ENCODE results near the gene SPRYD4. TPM values are rescaled to one million over a fixed set of nuclear protein-coding genes. Genes with fewer than 3 reads are reported as not detected.

The SPRYD4 gene
- total RNA-seq, 1 donor from 2014 or later: 2.0 TPM

GRCh38 chr12:56520506-56520905, 52.1 kb downstream of the SPRYD4 start:
- Histone ChIP-seq H4K20me1 (ENCODE audit: insufficient read depth, low read length) (no peaks in the 10 kb centered on the region), H3K27me3 (ENCODE audit: insufficient read depth, low read length) (no peaks in the 10 kb centered on the region), H3K4me3 (ENCODE audit: insufficient read depth, low read depth, low read length) (no peak overlapping the region), H3K4me2 (ENCODE audit: low read length) (peak overlapping the region; percentile 95), H3K4me1 (ENCODE audit: insufficient read depth, low read length) (peaks cover 6% of the 10 kb centered on the region), H3K9ac (ENCODE audit: low read length) (no peak overlapping the region), H3K27ac (ENCODE audit: low read depth, low read length) (no peak overlapping the region), H2AFZ (ENCODE audit: low read depth, low read length) (peak overlapping the region; percentile 1), H3K9me3 (ENCODE audit: insufficient read depth, low read depth, low read length) (no peaks in the 10 kb centered on the region), H3K79me2 (ENCODE audit: insufficient read depth, low read length) (peaks cover 37% of the 10 kb centered on the region), H3K36me3 (ENCODE audit: insufficient read depth, low read length) (no peaks in the 10 kb centered on the region)
- Mint-ChIP-seq H3K36me3 (ENCODE audit: low read depth, unreplicated experiment) (no peaks in the 10 kb centered on the region), H3K4me1 (ENCODE audit: low read depth, unreplicated experiment) (peaks cover 18% of the 10 kb centered on the region), H3K27me3 (ENCODE audit: low read depth, unreplicated experiment) (no peaks in the 10 kb centered on the region), H3K4me3 (ENCODE audit: unreplicated experiment) (peak overlapping the region; percentile 35), H3K9me3 (ENCODE audit: unreplicated experiment) (no peaks in the 10 kb centered on the region), H3K27ac (ENCODE audit: unreplicated experiment) (peak overlapping the region; percentile 18)
- TF ChIP-seq EZH2 (IDR thresholded peaks at IDR 0.05; ENCODE audit: insufficient read depth, low read length) (no peak), CTCF (IDR thresholded peaks at IDR 0.05; ENCODE audit: insufficient read depth, low read depth, low read length) (no peak)
- FAIRE-seq (no peak), DNase-seq (ENCODE audit: low read depth) (no peak)

- H3K27me3 Mint-ChIP-seq (ENCODE audit: low read depth, unreplicated experiment): no peaks in the 10 kb centered on the region
- peak overlapping the region; percentile 54 for H2AFZ ChIP-seq (ENCODE audit: low read depth, low read length)
- H3K4me3 Mint-ChIP-seq (ENCODE audit: unreplicated experiment): peak overlapping the region; percentile 89
- no peaks in the 10 kb centered on the region for H3K36me3 ChIP-seq (ENCODE audit: insufficient read depth, low read length)
- peak overlapping the region; percentile 60 for H3K27ac ChIP-seq (ENCODE audit: low read depth, low read length)
- no peaks in the 10 kb centered on the region for H3K9me3 ChIP-seq (ENCODE audit: insufficient read depth, low read depth, low read length)
- H3K27me3 ChIP-seq (ENCODE audit: insufficient read depth, low read length): no peaks in the 10 kb centered on the region
- H3K4me3 ChIP-seq (ENCODE audit: insufficient read depth, low read depth, low read length): peak overlapping the region; percentile 90
- TF ChIP-seq CTCF (IDR thresholded peaks at IDR 0.05; ENCODE audit: insufficient read depth, low read depth, low read length) (no peak), EZH2 (IDR thresholded peaks at IDR 0.05; ENCODE audit: insufficient read depth, low read length) (no peak)
- DNase-seq (ENCODE audit: low read depth): no peak
- H3K27ac Mint-ChIP-seq (ENCODE audit: unreplicated experiment): peak overlapping the region; percentile 77
- no peaks in the 10 kb centered on the region for H3K9me3 Mint-ChIP-seq (ENCODE audit: unreplicated experiment)
- H3K4me1 Mint-ChIP-seq (ENCODE audit: low read depth, unreplicated experiment): peaks cover 18% of the 10 kb centered on the region
- no peaks in the 10 kb centered on the region for H3K36me3 Mint-ChIP-seq (ENCODE audit: low read depth, unreplicated experiment)
- H3K4me1 ChIP-seq (ENCODE audit: insufficient read depth, low read length): peaks cover 6% of the 10 kb centered on the region
- H3K79me2 ChIP-seq (ENCODE audit: insufficient read depth, low read length): peaks cover 42% of the 10 kb centered on the region
- no peak for FAIRE-seq
- peak overlapping the region; percentile 95 for H3K4me2 ChIP-seq (ENCODE audit: low read length)
- peak overlapping the region; percentile 96 for H3K9ac ChIP-seq (ENCODE audit: low read length)
- H4K20me1 ChIP-seq (ENCODE audit: insufficient read depth, low read length): no peaks in the 10 kb centered on the region
These were observed 52.8 kb downstream of the SPRYD4 start for GRCh38 chr12:56521209-56521589.

GRCh38 chr12:56521590-56522371, 53.4 kb downstream of the SPRYD4 start, which contains the start of gene RBMS2:
RBMS2 (plus strand) TSS chr12:56521820; CDS start chr12:56522024, 204 bp downstream.
- DNase-seq (ENCODE audit: low read depth): peak; percentile 91
- no peaks in the 10 kb centered on the region for H3K36me3 Mint-ChIP-seq (ENCODE audit: low read depth, unreplicated experiment)
- H3K27ac Mint-ChIP-seq (ENCODE audit: unreplicated experiment): peak within 1 kb of the TSS; percentile 77
- H3K4me1 ChIP-seq (ENCODE audit: insufficient read depth, low read length): peaks cover 9% of the 10 kb centered on the region
- peak within 1 kb of the TSS; percentile 96 for H3K9ac ChIP-seq (ENCODE audit: low read length)
- no peaks in the 10 kb centered on the region for H4K20me1 ChIP-seq (ENCODE audit: insufficient read depth, low read length)
- H3K9me3 ChIP-seq (ENCODE audit: insufficient read depth, low read depth, low read length): no peaks in the 10 kb centered on the region
- no peaks in the 10 kb centered on the region for H3K27me3 Mint-ChIP-seq (ENCODE audit: low read depth, unreplicated experiment)
- no peaks in the 10 kb centered on the region for H3K27me3 ChIP-seq (ENCODE audit: insufficient read depth, low read length)
- peaks cover 20% of the 10 kb centered on the region for H3K4me1 Mint-ChIP-seq (ENCODE audit: low read depth, unreplicated experiment)
- peak within 1 kb of the TSS; percentile 54 for H2AFZ ChIP-seq (ENCODE audit: low read depth, low read length)
- H3K36me3 ChIP-seq (ENCODE audit: insufficient read depth, low read length): no peaks in the 10 kb centered on the region
- peak within 1 kb of the TSS; percentile 90 for H3K4me3 ChIP-seq (ENCODE audit: insufficient read depth, low read depth, low read length)
- H3K4me2 ChIP-seq (ENCODE audit: low read length): peak within 1 kb of the TSS; percentile 95
- H3K27ac ChIP-seq (ENCODE audit: low read depth, low read length): peak within 1 kb of the TSS; percentile 82
- peak; percentile 49 for FAIRE-seq
- TF ChIP-seq EZH2 (IDR thresholded peaks at IDR 0.05; ENCODE audit: insufficient read depth, low read length) (no peak), CTCF (IDR thresholded peaks at IDR 0.05; ENCODE audit: insufficient read depth, low read depth, low read length) (no peak)
- H3K9me3 Mint-ChIP-seq (ENCODE audit: unreplicated experiment): no peaks in the 10 kb centered on the region
- peaks cover 43% of the 10 kb centered on the region for H3K79me2 ChIP-seq (ENCODE audit: insufficient read depth, low read length)
- peak within 1 kb of the TSS; percentile 89 for H3K4me3 Mint-ChIP-seq (ENCODE audit: unreplicated experiment)
